Liver (tissue), 3 donors: ENCODE measurements around the gene SLC12A7.

Experiments
- CTCF ChIP-seq: fragments of 150-350 bp; IDR thresholded peaks from 2 replicates; pipeline ENCODE4 v1.5.1; 2017; ENCODE audit warnings: improper control_type of control experiment, low read depth, low read length; ENCODE audit not compliant: missing input control
- GABPA ChIP-seq, 2 donors: IDR thresholded peaks in 1 of 2; conservative IDR thresholded peaks in 1 of 2; 2 replicates each; pipeline ENCODE4 v1.6.1; 2016; ENCODE audit warnings: antibody characterized with exemption in 2 of 2, mild to moderate bottlenecking in 1 of 2, moderate library complexity in 1 of 2
- HNF4A ChIP-seq, 2 donors: conservative IDR thresholded peaks; 2 replicates each; pipeline ENCODE4 v1.6.1; 2016; ENCODE audit warnings: antibody characterized with exemption in 2 of 2, mild to moderate bottlenecking in 2 of 2
- HNF4G ChIP-seq: IDR thresholded peaks from 2 replicates; pipeline ENCODE4 v1.6.1; 2016; ENCODE audit warnings: antibody characterized with exemption
- MAX ChIP-seq: IDR thresholded peaks from 2 replicates; pipeline ENCODE4 v1.6.1; 2016; ENCODE audit warnings: antibody characterized with exemption
- RAD21 ChIP-seq, 2 donors: IDR thresholded peaks; 2 replicates each; pipeline ENCODE4 v1.6.1; 2016; ENCODE audit warnings: antibody characterized with exemption in 2 of 2, mild to moderate bottlenecking in 2 of 2
- REST ChIP-seq: IDR thresholded peaks from 2 replicates; pipeline ENCODE4 v1.6.1; 2016; ENCODE audit warnings: antibody characterized with exemption, mild to moderate bottlenecking
- SP1 ChIP-seq: IDR thresholded peaks from 2 replicates; pipeline ENCODE4 v1.6.1; 2018; ENCODE audit warnings: antibody characterized with exemption, mild to moderate bottlenecking
- TAF1 ChIP-seq: conservative IDR thresholded peaks from 2 replicates; pipeline ENCODE4 v1.6.1; 2016; ENCODE audit warnings: antibody characterized with exemption, mild to moderate bottlenecking
- ZBTB33 ChIP-seq: IDR thresholded peaks from 2 replicates; pipeline ENCODE4 v1.6.1; 2016; ENCODE audit warnings: antibody characterized with exemption
- donor health status: healthy.
- donor health status: healthy.

GRCh38 chr5:1116109-1116740 is 4.4 kb upstream of the SLC12A7 start:
- TF ChIP-seq CTCF (no peak), RAD21 (IDR thresholded peaks at IDR 0.05) (no peak), TAF1 (no peak), HNF4A (conservative IDR thresholded peaks at IDR 0.05) (no peak), SP1 (no peak), GABPA (IDR thresholded peaks at IDR 0.05 in 1 of 2, conservative IDR thresholded peaks at IDR 0.05 in 1 of 2) (no peak), REST (no peak), ZBTB33 (no peak), HNF4G (no peak), MAX (no peak)
